Peyer's patch (tissue), 4 donors: Measurements from ENCODE around the gene NCBP2.

Experiments used
- POLR2A ChIP-seq, 2 donors: fragments of 450-650 bp; IDR thresholded peaks; one replicate each; pipeline ENCODE4 v1.5.1; 2017; ENCODE audit warnings: antibody characterized with exemption in 2 of 2, mild to moderate bottlenecking in 2 of 2, moderate library complexity in 2 of 2
- TF ChIP-seq, protein P1 (sequence below), 6 experiments: fragments of 450-650 bp in 4 of 6; fragments of 200-600 bp in 2 of 6; sonication (generic) in 1 of 6; IDR thresholded peaks; one replicate each; pipeline ENCODE4 v1.5.1; 2017 to 2019; ENCODE audit warnings: antibody characterized with exemption in 6 of 6, mild to moderate bottlenecking in 3 of 6, moderate library complexity in 1 of 6

DNA sequence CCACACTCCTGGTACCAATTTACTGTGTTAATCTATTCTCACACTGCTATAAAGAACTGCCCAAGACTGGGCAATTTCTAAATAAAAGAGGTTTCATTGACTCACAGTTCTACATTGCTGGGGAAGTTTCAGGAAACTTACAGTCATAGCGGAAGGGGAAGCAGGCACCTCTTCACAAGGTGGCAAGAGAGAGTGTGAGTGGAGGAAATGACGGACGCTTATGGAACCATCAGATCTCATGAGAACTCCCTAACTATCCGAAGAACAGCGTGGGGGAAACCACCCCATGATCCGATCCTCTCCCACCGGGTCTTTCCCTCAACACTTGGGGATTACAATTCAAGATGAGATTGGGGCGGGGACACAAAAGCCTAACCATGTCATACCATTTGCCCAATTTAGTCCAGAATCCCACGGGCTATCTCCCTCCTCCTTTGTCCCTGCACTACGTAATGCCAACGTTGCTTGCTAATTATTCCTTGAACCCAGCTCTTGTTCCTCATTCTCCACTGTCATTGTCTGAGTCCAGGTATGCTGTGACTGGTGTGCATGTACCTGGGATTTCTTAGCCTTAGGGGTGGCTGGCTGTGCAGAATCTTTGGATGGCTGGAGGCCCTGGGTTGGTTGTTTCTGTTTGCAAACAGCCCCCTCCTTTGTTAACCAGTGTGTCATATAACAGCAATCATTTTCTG, 22.9 kb upstream of the NCBP2 start:
- TF ChIP-seq, protein P1, sequence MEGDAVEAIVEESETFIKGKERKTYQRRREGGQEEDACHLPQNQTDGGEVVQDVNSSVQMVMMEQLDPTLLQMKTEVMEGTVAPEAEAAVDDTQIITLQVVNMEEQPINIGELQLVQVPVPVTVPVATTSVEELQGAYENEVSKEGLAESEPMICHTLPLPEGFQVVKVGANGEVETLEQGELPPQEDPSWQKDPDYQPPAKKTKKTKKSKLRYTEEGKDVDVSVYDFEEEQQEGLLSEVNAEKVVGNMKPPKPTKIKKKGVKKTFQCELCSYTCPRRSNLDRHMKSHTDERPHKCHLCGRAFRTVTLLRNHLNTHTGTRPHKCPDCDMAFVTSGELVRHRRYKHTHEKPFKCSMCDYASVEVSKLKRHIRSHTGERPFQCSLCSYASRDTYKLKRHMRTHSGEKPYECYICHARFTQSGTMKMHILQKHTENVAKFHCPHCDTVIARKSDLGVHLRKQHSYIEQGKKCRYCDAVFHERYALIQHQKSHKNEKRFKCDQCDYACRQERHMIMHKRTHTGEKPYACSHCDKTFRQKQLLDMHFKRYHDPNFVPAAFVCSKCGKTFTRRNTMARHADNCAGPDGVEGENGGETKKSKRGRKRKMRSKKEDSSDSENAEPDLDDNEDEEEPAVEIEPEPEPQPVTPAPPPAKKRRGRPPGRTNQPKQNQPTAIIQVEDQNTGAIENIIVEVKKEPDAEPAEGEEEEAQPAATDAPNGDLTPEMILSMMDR (IDR thresholded peaks at IDR 0.05): no peak
- no peak for TF ChIP-seq POLR2A (IDR thresholded peaks at IDR 0.05)
